ENCODE results near the gene STMP1. TPM values are rescaled to one million over a fixed set of nuclear protein-coding genes. Genes with fewer than 3 reads are reported as not detected.

The STMP1 gene
- total and polyA plus RNA-seq, 2 of the 8 experiments (the other 6 are each of a cell fraction or from before 2014, with no cell fraction given) = 22.7 to 36.7 TPM

DNA sequence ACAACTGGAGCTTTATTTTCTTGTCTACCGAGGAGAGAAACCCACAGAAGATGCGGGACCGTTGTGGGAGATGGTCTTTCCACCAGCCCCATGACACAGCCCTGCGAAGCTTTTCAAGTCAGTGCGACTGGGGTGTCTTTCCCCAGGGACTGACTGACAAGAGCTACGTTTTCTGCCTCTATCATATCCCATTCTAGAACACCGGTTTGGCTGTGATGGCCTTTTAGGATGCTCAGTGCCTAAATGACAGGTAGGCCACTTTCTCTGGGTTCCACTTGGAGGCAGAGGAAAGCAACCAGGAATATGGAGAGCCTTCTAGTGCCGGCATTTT is 48.8 kb downstream of the STMP1 start:
- Histone ChIP-seq H3K36me3 (ENCODE audit: control insufficient read depth in 2 of 4, insufficient read depth in 4 of 4, low read length in 3 of 4) (no peaks in the 10 kb centered on the region), H3K4me2 (ENCODE audit: insufficient read depth in 1 of 2, low read depth in 2 of 2, low read length in 2 of 2) (0 out of 4 replicates have a peak overlapping the region, but pooled peaks of 1 of the 2 experiments have one; percentile 7), H4K20me1 (replicated peaks in 1 of 2; ENCODE audit: control insufficient read depth in 1 of 2, insufficient read depth in 2 of 2, low read length in 2 of 2) (peaks cover 0 to 5% of the 10 kb centered on the region in 2 experiments), H3K79me2 (ENCODE audit: control insufficient read depth in 1 of 2, insufficient read depth in 2 of 2, low read length in 2 of 2) (no peaks in the 10 kb centered on the region), H2BK5ac (ENCODE audit: low read depth, low read length) (no peak overlapping the region), H3K27ac (ENCODE audit: low read depth, low read length) (no peak overlapping the region), H2AFZ (ENCODE audit: low read length) (peak overlapping the region; percentile 43; the same call in 1 of the 2 replicates), H2BK12ac (ENCODE audit: low read depth, low read length) (no peak overlapping the region), H4K8ac (ENCODE audit: extremely low read depth, insufficient read depth, low read length) (no peak overlapping the region), H3K23me2 (ENCODE audit: low read depth, low read length) (peaks cover 6% of the 10 kb centered on the region; the same call in 1 of the 2 replicates), H2BK20ac (ENCODE audit: low read length) (no peak overlapping the region), H3K4me1 (replicated peaks in 1 of 4; ENCODE audit: control insufficient read depth in 3 of 4, insufficient read depth in 4 of 4, low read length in 3 of 4) (peaks cover 0 to 4% (median 2%) of the 10 kb centered on the region in 4 experiments; a peak in 1 of 7 replicates), H2AK5ac (ENCODE audit: low read depth, low read length) (no peak overlapping the region), H4K5ac (ENCODE audit: insufficient read length, low read depth, low read length) (no peak overlapping the region), H3K4ac (replicated peaks; ENCODE audit: insufficient read length, low read depth, low read length) (no peak overlapping the region), H3K23ac (ENCODE audit: insufficient read length) (no peak overlapping the region), H3K14ac (ENCODE audit: insufficient read length) (no peak overlapping the region), H3K79me1 (ENCODE audit: low read depth, low read length) (0 out of 2 replicates have a peak, but pooled peaks cover 1% of the 10 kb centered on the region), H2BK15ac (ENCODE audit: low read length) (no peak overlapping the region), H3K27me3 (replicated peaks in 1 of 4; ENCODE audit: control insufficient read depth in 3 of 4, extremely low read depth in 1 of 4, insufficient read depth in 3 of 4, low read length in 3 of 4) (no peaks in the 10 kb centered on the region), H4K91ac (replicated peaks; ENCODE audit: insufficient read length, low read length) (no peak overlapping the region), H3K9ac (replicated peaks in 1 of 4; ENCODE audit: extremely low read depth in 1 of 4, low read depth in 3 of 4, low read length in 3 of 4) (no peak overlapping the region), H2BK120ac (replicated peaks; ENCODE audit: low read depth, low read length) (no peak overlapping the region), H3K18ac (ENCODE audit: extremely low read depth, low read length) (no peak overlapping the region), H3K9me3 (ENCODE audit: insufficient read depth in 2 of 2, low read depth in 1 of 2, low read length in 1 of 2) (no peaks in the 10 kb centered on the region), H3K4me3 (ENCODE audit: extremely low read depth in 1 of 4, insufficient read depth in 2 of 4, low read depth in 3 of 4, low read length in 4 of 4) (no peak overlapping the region), H3K56ac (replicated peaks; ENCODE audit: insufficient read length, low read depth, low read length) (no peak overlapping the region)
- no peak for DNase-seq (ENCODE audit: low read depth in 1 of 2, low spot score in 2 of 2)
- no peak for TF ChIP-seq TCF12 (IDR thresholded peaks at IDR 0.05; ENCODE audit: low read depth, low read length)
- TF ChIP-seq, protein P1, sequence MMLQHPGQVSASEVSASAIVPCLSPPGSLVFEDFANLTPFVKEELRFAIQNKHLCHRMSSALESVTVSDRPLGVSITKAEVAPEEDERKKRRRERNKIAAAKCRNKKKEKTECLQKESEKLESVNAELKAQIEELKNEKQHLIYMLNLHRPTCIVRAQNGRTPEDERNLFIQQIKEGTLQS (IDR thresholded peaks at IDR 0.05; ENCODE audit: insufficient read depth, low read depth, low read length) = no peak
- TF ChIP-seq RBBP5 (IDR thresholded peaks at IDR 0.05; ENCODE audit: borderline replicate concordance, low read depth, low read length) = no peak
- TF ChIP-seq ZNF274 (IDR thresholded peaks at IDR 0.05; ENCODE audit: borderline replicate concordance, extremely low read depth, low read length) = no peak
- no peak for TF ChIP-seq EP300 (IDR thresholded peaks at IDR 0.05; ENCODE audit: borderline replicate concordance in 1 of 2, low read depth in 2 of 2, low read length in 2 of 2)
- no peak for TF ChIP-seq JUND (IDR thresholded peaks at IDR 0.05; ENCODE audit: low read length)
- 64% methylated on average over 8 of the region's 8 CpGs; no CpG with 5 or more reads in 1 of the 2 experiments for WGBS, 2 experiments (ENCODE audit: extremely low coverage in 1 of 2, insufficient coverage in 1 of 2, insufficient read length in 1 of 2, insufficient replicate concordance in 2 of 2, low coverage in 1 of 2, low lambda C conversion rate in 2 of 2, missing lambda C conversion rate in 1 of 2)
- ChIA-PET POLR2A (ENCODE audit: partially characterized antibody) (interaction anchor here (0.8 to 2.0 kb wide), 6 partner anchors 9 to 570 kb away, joined by 3 to 4 read pairs (median 3); partner anchors contain the start of gene STMP1), CTCF (ENCODE audit: partially characterized antibody) (interaction anchor here (0.6 to 14.4 kb wide), 38 partner anchors 13 to 497 kb away, joined by 3 to 133 read pairs (median 4); partner anchors contain the start of gene SLC13A4)
- FAIRE-seq = no peak

Data from H1 (cell line).